Neural cell (in vitro differentiated cells): ENCODE data around the gene HK2. TPM values are rescaled to one million over a fixed set of nuclear protein-coding genes. Genes with fewer than 3 reads are reported as not detected.

Experiments used
- H2AFZ ChIP-seq: fragments of 200-600, 300-800 bp; sonication (generic), shearing (Covaris generic); 2 replicates; pipeline ENCODE4 v1.6.0; 2014; ENCODE audit warnings: low read depth, mild to moderate bottlenecking, antibody characterized with exemption, low read length, moderate library complexity
- H3F3A ChIP-seq: fragments of 200-600 bp; shearing (Covaris generic); 2 replicates; pipeline ENCODE4 v1.6.1; 2016; ENCODE audit warnings: mild to moderate bottlenecking, moderate library complexity, mixed read lengths, antibody characterized with exemption, low read length; ENCODE audit not compliant: insufficient read depth, poor library complexity, severe bottlenecking
- H3K27ac ChIP-seq: fragments of 200-600, 300-800 bp; sonication (generic), shearing (Covaris generic); 2 replicates; pipeline ENCODE4 v1.5.1; 2014; ENCODE audit warnings: mild to moderate bottlenecking, low read length, moderate library complexity
- H3K27me3 ChIP-seq: fragments of 300-800, 200-600 bp; sonication (generic), shearing (Covaris generic); 2 replicates; pipeline ENCODE4 v1.6.0; 2014; ENCODE audit warnings: mild to moderate bottlenecking, low read depth, low read length, moderate library complexity; ENCODE audit not compliant: insufficient read depth
- H3K36me3 ChIP-seq: fragments of 300-800, 200-600 bp; sonication (generic), shearing (Covaris generic); 2 replicates; pipeline ENCODE4 v1.5.1; 2014; ENCODE audit warnings: mild to moderate bottlenecking, antibody characterized with exemption, low read length, moderate library complexity; ENCODE audit not compliant: insufficient read depth
- H3K4me2 ChIP-seq: fragments of 300-800, 200-600 bp; sonication (generic), shearing (Covaris generic); 2 replicates; pipeline ENCODE4 v1.6.0; 2014; ENCODE audit warnings: mild to moderate bottlenecking, low read length
- H3K4me3 ChIP-seq: fragments of 300-800, 200-600 bp; sonication (generic), shearing (Covaris generic); 2 replicates; pipeline ENCODE4 v1.5.1; 2014; ENCODE audit warnings: mild to moderate bottlenecking, low read length, moderate library complexity
- H3K79me2 ChIP-seq: fragments of 200-600 bp; shearing (Covaris generic); replicated peaks from 2 replicates; pipeline ENCODE4 v1.6.0; 2014; ENCODE audit warnings: mild to moderate bottlenecking, low read length, moderate library complexity; ENCODE audit not compliant: insufficient read depth
- H3K9ac ChIP-seq: fragments of 300-800, 200-600 bp; sonication (generic), shearing (Covaris generic); 2 replicates; pipeline ENCODE4 v1.6.1; 2016; ENCODE audit warnings: mild to moderate bottlenecking, low read length, mixed read lengths
- H3K9me2 ChIP-seq: fragments of 200-600 bp; shearing (Covaris generic); 2 replicates; pipeline ENCODE4 v1.6.1; 2016; ENCODE audit warnings: mild to moderate bottlenecking, low read length, mixed read lengths; ENCODE audit not compliant: insufficient read depth
- H3K9me3 ChIP-seq: fragments of 200-600, 300-800 bp; sonication (generic), shearing (Covaris generic); 2 replicates; pipeline ENCODE4 v1.6.1; 2016; ENCODE audit warnings: mild to moderate bottlenecking, mixed run types, low read length, moderate library complexity, mixed read lengths
- H4K20me1 ChIP-seq: fragments of 200-600 bp; shearing (Covaris generic); 2 replicates; pipeline ENCODE4 v1.6.1; 2016; ENCODE audit warnings: mild to moderate bottlenecking, mixed run types; ENCODE audit not compliant: insufficient read depth
- EP300 ChIP-seq: fragments of 450-650 bp; conservative IDR thresholded peaks from 2 replicates; pipeline ENCODE4 v1.6.1; 2014; ENCODE audit warnings: antibody characterized with exemption, mild to moderate bottlenecking, moderate library complexity; ENCODE audit not compliant: poor library complexity, severe bottlenecking
- EZH2 ChIP-seq: fragments of 200-600, 300-800 bp; shearing (Covaris generic), sonication (generic); IDR thresholded peaks from 2 replicates; pipeline ENCODE4 v1.6.1; 2014; ENCODE audit warnings: antibody characterized with exemption, low read length, borderline replicate concordance, mild to moderate bottlenecking; ENCODE audit not compliant: insufficient read depth, poor library complexity, severe bottlenecking
- MXI1 ChIP-seq: fragments of 450-650 bp; conservative IDR thresholded peaks from 2 replicates; pipeline ENCODE4 v1.6.1; 2014; ENCODE audit warnings: antibody characterized with exemption, mild to moderate bottlenecking; ENCODE audit not compliant: poor library complexity, severe bottlenecking
- POLR2AphosphoS5 ChIP-seq: IDR thresholded peaks from 2 replicates; pipeline ENCODE4 v1.6.1; 2012
- RAD21 ChIP-seq: fragments of 450-650 bp; conservative IDR thresholded peaks from 2 replicates; pipeline ENCODE4 v1.6.1; 2014; ENCODE audit warnings: antibody characterized with exemption, mild to moderate bottlenecking, moderate library complexity
- SMC3 ChIP-seq: fragments of 450-650 bp; conservative IDR thresholded peaks from 2 replicates; pipeline ENCODE4 v1.6.1; 2014; ENCODE audit warnings: antibody characterized with exemption, mild to moderate bottlenecking, moderate library complexity; ENCODE audit not compliant: poor library complexity
- TAF1 ChIP-seq: IDR thresholded peaks from 2 replicates; pipeline ENCODE4 v1.6.1; 2012; ENCODE audit warnings: low read depth
- polyA plus RNA-seq: library from polyadenylated mRNA; depleted of rRNA; stranded (reverse); fragments of >200 nt; gene quantifications from 2 replicates; pipeline ENCODE4 v1.2.3, GENCODE V29; 2014
- TF ChIP-seq, protein P1 (sequence below): fragments of 450-650 bp; IDR thresholded peaks from 2 replicates; pipeline ENCODE4 v1.5.1; 2014; ENCODE audit warnings: antibody characterized with exemption, mild to moderate bottlenecking, moderate library complexity; ENCODE audit not compliant: poor library complexity, severe bottlenecking
- TF ChIP-seq, protein P2 (sequence below): IDR thresholded peaks from 2 replicates; pipeline ENCODE4 v1.6.1; 2012; ENCODE audit warnings: borderline replicate concordance

HK2 gene
- polyA plus RNA-seq, 1 donor from 2014 or later, result 0.47 TPM

DNA sequence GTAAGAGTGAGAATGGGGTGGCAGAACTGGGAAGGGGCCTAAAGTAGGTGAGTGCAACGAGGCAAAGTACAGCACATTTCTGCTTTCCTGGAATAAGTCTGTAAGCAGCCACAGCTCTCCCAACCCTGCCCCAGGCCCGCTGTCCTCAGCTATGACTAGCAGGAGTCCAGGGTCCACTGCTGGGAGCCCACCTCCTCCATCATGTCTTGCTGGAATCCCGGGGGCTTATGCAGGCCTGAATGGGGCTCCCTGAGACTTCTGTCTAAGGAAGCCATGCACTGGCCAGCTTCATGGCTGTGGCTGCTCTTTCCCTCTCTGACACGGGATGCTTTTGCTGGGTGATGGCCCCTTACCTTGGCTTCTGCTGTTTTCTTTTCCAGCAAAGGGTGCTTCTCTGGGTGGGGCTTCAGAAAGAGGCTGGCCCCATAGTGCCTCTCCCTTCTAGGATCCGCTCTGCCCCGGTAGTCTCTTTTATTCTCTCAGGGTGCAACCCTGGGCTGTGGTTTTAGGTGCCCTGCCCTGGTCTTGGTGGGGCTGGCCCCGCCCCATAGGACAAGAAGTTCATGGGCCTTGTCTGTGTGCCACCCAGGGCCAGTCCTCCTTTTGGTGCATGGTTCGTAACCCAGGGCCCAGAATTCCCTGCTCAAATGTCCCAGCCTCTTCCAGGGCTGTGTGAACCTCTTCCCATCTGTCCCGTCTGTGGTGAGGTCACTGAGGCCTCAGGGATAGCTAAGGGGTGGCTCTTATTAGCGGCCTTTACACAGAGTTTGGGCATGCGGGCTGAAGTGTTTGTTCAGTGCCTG is 90.7 kb downstream of the HK2 start:
- Histone ChIP-seq H3K27ac (no peak overlapping the region), H3K4me2 (no peak overlapping the region), H3K79me2 (no peaks in the 10 kb centered on the region), H3K9me3 (no peaks in the 10 kb centered on the region), H4K20me1 (no peaks in the 10 kb centered on the region), H3K9ac (no peak overlapping the region), H3F3A (no peaks in the 10 kb centered on the region), H3K9me2 (no peaks in the 10 kb centered on the region), H3K27me3 (no peaks in the 10 kb centered on the region), H2AFZ (no peak overlapping the region), H3K4me3 (no peak overlapping the region), H3K36me3 (no peaks in the 10 kb centered on the region)
- TF ChIP-seq EZH2 (no peak), EP300 (no peak), TAF1 (no peak), MXI1 (no peak), POLR2AphosphoS5 (no peak), RAD21 (no peak), SMC3 (no peak)
- TF ChIP-seq, protein P1, sequence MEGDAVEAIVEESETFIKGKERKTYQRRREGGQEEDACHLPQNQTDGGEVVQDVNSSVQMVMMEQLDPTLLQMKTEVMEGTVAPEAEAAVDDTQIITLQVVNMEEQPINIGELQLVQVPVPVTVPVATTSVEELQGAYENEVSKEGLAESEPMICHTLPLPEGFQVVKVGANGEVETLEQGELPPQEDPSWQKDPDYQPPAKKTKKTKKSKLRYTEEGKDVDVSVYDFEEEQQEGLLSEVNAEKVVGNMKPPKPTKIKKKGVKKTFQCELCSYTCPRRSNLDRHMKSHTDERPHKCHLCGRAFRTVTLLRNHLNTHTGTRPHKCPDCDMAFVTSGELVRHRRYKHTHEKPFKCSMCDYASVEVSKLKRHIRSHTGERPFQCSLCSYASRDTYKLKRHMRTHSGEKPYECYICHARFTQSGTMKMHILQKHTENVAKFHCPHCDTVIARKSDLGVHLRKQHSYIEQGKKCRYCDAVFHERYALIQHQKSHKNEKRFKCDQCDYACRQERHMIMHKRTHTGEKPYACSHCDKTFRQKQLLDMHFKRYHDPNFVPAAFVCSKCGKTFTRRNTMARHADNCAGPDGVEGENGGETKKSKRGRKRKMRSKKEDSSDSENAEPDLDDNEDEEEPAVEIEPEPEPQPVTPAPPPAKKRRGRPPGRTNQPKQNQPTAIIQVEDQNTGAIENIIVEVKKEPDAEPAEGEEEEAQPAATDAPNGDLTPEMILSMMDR, result no peak
- TF ChIP-seq, protein P2, sequence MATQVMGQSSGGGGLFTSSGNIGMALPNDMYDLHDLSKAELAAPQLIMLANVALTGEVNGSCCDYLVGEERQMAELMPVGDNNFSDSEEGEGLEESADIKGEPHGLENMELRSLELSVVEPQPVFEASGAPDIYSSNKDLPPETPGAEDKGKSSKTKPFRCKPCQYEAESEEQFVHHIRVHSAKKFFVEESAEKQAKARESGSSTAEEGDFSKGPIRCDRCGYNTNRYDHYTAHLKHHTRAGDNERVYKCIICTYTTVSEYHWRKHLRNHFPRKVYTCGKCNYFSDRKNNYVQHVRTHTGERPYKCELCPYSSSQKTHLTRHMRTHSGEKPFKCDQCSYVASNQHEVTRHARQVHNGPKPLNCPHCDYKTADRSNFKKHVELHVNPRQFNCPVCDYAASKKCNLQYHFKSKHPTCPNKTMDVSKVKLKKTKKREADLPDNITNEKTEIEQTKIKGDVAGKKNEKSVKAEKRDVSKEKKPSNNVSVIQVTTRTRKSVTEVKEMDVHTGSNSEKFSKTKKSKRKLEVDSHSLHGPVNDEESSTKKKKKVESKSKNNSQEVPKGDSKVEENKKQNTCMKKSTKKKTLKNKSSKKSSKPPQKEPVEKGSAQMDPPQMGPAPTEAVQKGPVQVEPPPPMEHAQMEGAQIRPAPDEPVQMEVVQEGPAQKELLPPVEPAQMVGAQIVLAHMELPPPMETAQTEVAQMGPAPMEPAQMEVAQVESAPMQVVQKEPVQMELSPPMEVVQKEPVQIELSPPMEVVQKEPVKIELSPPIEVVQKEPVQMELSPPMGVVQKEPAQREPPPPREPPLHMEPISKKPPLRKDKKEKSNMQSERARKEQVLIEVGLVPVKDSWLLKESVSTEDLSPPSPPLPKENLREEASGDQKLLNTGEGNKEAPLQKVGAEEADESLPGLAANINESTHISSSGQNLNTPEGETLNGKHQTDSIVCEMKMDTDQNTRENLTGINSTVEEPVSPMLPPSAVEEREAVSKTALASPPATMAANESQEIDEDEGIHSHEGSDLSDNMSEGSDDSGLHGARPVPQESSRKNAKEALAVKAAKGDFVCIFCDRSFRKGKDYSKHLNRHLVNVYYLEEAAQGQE, result no peak

DNA sequence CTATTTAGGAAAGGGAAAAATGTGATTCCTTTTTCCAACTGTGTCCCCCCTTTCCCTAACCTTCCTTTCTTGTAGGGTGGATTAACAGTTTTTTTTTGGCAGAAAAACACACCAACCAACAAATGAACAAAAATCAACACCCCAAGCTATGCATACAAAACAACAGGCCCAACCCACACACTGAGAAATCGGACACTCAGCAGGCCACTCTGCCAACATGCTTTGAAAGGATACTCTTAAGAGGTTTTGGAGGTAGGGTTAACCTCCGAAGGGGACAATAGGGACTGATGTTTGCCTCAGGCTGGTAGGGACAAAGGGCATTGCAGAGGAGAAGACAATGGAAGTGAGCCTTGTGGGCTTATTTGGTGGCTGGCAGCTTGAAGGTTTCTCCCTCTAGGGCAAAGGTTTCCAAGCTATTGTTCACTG is 91.4 kb downstream of the HK2 start:
- Histone ChIP-seq H3K27me3 (no peaks in the 10 kb centered on the region), H3K36me3 (no peaks in the 10 kb centered on the region), H3F3A (no peaks in the 10 kb centered on the region), H4K20me1 (no peaks in the 10 kb centered on the region), H3K4me3 (no peak overlapping the region), H3K9ac (no peak overlapping the region), H3K79me2 (no peaks in the 10 kb centered on the region), H3K9me2 (no peaks in the 10 kb centered on the region), H3K27ac (no peak overlapping the region), H2AFZ (no peak overlapping the region), H3K9me3 (no peaks in the 10 kb centered on the region), H3K4me2 (no peak overlapping the region)
- no peak for TF ChIP-seq POLR2AphosphoS5
- no peak for TF ChIP-seq RAD21
- TF ChIP-seq, protein P1, result no peak
- no peak for TF ChIP-seq TAF1
- no peak for TF ChIP-seq EP300
